Activated T-cell treated with anti-CD3 and anti-CD28 coated beads for 48 hours (primary cell): ENCODE measurements around the gene FAM3B.

Source experiments
- DNase-seq: peaks from one replicate; pipeline ENCODE4 v3.0.0-alpha.2; 2020; ENCODE audit warnings: low read depth

The FAM3B gene

GRCh38 chr21:41369105-41369919, 52.7 kb downstream of the FAM3B start:
- DNase-seq: peak; percentile 19

GRCh38 chr21:41369920-41370839, 53.6 kb downstream of the FAM3B start:
- peak; percentile 37 for DNase-seq

- DNase-seq: no peak
Measured at GRCh38 chr21:41370840-41371684, 54.5 kb downstream of the FAM3B start.

GRCh38 chr21:41371685-41372030, 55.1 kb downstream of the FAM3B start:
- DNase-seq: no peak

- DNase-seq: no peak
Measured at GRCh38 chr21:41373253-41373652, 56.7 kb downstream of the FAM3B start.

- DNase-seq: no peak
Measured at GRCh38 chr21:41373763-41374162, 57.2 kb downstream of the FAM3B start.

- no peak for DNase-seq
Measured at GRCh38 chr21:41374177-41374712, 57.6 kb downstream of the FAM3B start.

GRCh38 chr21:41374867-41375533, 58.4 kb downstream of the FAM3B start:
- no peak for DNase-seq

GRCh38 chr21:41375875-41376274, 59.3 kb downstream of the FAM3B start:
- DNase-seq: no peak

GRCh38 chr21:41377715-41378114, 61.1 kb downstream of the FAM3B start:
- no peak for DNase-seq

- no peak for DNase-seq
Measured at GRCh38 chr21:41378849-41379248, 62.2 kb downstream of the FAM3B start.

GRCh38 chr21:41379901-41380300, 63.3 kb downstream of the FAM3B start:
- DNase-seq: no peak

- DNase-seq: no peak
Measured at GRCh38 chr21:41381731-41382130, 65.1 kb downstream of the FAM3B start.

- no peak for DNase-seq
Measured at GRCh38 chr21:41387042-41387819, 70.6 kb downstream of the FAM3B start.

- no peak for DNase-seq
Measured at GRCh38 chr21:41387824-41388223, 71.2 kb downstream of the FAM3B start.

- no peak for DNase-seq
Measured at GRCh38 chr21:41388259-41388658, 71.7 kb downstream of the FAM3B start.

GRCh38 chr21:41390043-41390639, 73.5 kb downstream of the FAM3B start:
- no peak for DNase-seq

- DNase-seq: no peak
Measured at GRCh38 chr21:41393876-41394465, 77.4 kb downstream of the FAM3B start.

- DNase-seq: no peak
Measured at GRCh38 chr21:41396558-41397075, 80.0 kb downstream of the FAM3B start.
